GM12878 (cell line): ENCODE measurements around the gene FSIP1.

Source experiments
- ATF3 ChIP-seq: IDR thresholded peaks from 2 replicates; pipeline ENCODE4 v1.6.1; 2011; ENCODE audit warnings: low read depth, mild to moderate bottlenecking, low read length, moderate library complexity, borderline replicate concordance; ENCODE audit errors: extremely low read depth
- BHLHE40 ChIP-seq, 2 experiments: fragments of 450-650 bp in 1 of 2; IDR thresholded peaks; 2 replicates each; pipeline ENCODE4 v1.6.1; 2011 to 2017; ENCODE audit warnings: low read depth in 2 of 2, borderline replicate concordance in 1 of 2, improper control_type of control experiment in 1 of 2, low read length in 1 of 2, mild to moderate bottlenecking in 1 of 2
- EP300 ChIP-seq, 2 experiments: fragments of 150-350 bp in 1 of 2; IDR thresholded peaks; 2 replicates each; pipeline ENCODE4 v1.6.1; 2011 to 2012; ENCODE audit warnings: low read depth in 2 of 2, low read length in 2 of 2, borderline replicate concordance in 1 of 2, improper control_type of control experiment in 1 of 2, inconsistent platforms in 1 of 2; ENCODE audit not compliant: control insufficient read depth in 1 of 2
- REST ChIP-seq: IDR thresholded peaks from 2 replicates; pipeline ENCODE4 v1.6.1; 2012; ENCODE audit warnings: mild to moderate bottlenecking, low read depth, low read length
- SRF ChIP-seq, 2 experiments: IDR thresholded peaks; 2 replicates each; pipeline ENCODE4 v1.6.1; 2011; ENCODE audit warnings: low read depth in 2 of 2, low read length in 2 of 2, mild to moderate bottlenecking in 1 of 2, moderate library complexity in 1 of 2

DNA sequence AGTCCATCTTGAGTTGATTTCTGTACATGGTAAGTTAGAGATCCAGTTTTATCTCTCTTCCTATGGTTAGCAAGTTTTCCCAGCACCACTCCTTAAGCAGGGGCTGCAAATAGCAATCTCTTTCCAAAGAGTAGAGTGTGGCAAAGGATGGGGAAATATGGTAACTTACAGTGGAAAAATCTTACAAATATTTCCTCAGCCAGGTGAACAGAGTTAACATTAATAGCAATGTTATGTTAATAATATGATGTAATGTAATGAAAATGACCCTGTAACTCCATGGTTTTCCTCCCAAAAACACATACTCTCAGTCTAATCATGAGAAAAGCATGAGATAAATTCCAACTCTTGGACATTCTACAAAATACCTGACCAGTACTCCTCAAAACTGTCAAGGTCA is 30.4 kb downstream of the FSIP1 start:
- TF ChIP-seq ATF3 = no peak
- no peak for TF ChIP-seq EP300 (IDR thresholded peaks at IDR 0.05; ENCODE audit: borderline replicate concordance in 1 of 2, control insufficient read depth in 1 of 2, low read depth in 2 of 2, low read length in 2 of 2)
- no peak for TF ChIP-seq REST
- TF ChIP-seq SRF (IDR thresholded peaks at IDR 0.05; ENCODE audit: low read depth in 2 of 2, low read length in 2 of 2) = no peak
- no peak for TF ChIP-seq BHLHE40 (IDR thresholded peaks at IDR 0.05; ENCODE audit: borderline replicate concordance in 1 of 2, low read depth in 2 of 2, low read length in 1 of 2)
